SK-N-DZ (cell line): Measurements from ENCODE around the gene CHMP4A.

ENCODE experiments used
- small RNA-seq, 2 experiments: library from RNA; depleted of rRNA; stranded (forward); fragments of <200 nt; gene quantifications; one replicate each; pipeline ENCODE3, GENCODE V24; 2014

The CHMP4A gene

Small RNA genes lying within 50 kb of the gene (small RNA-seq; reads per million reads assigned to genes)
- 0 to 0.04 reads per million in 2 experiments for gene AL136295.4
- gene CHMP4A, result 0 reads per million in 2 experiments
- gene IPO4, result 0.05 to 0.09 reads per million in 2 experiments
- gene IRF9, result 0 to 0.04 reads per million in 2 experiments
- gene MDP1, result 0 reads per million in 2 experiments
